Measurements from ENCODE around the gene SEMA4B.

- TF ChIP-seq CEBPB (IDR thresholded peaks at IDR 0.05) (no peak), MAX (IDR thresholded peaks at IDR 0.05) (no peak), FOXM1 (IDR thresholded peaks at IDR 0.05; ENCODE audit: borderline replicate concordance, low read depth) (no peak), TCF12 (IDR thresholded peaks at IDR 0.05; ENCODE audit: low read depth) (no peak), ZBTB7A (IDR thresholded peaks at IDR 0.05; ENCODE audit: low read depth) (no peak), CREB1 (IDR thresholded peaks at IDR 0.05; ENCODE audit: low read depth) (no peak), EGR1 (IDR thresholded peaks at IDR 0.05) (no peak), EP300 (IDR thresholded peaks at IDR 0.05; ENCODE audit: borderline replicate concordance) (no peak), RAD21 (IDR thresholded peaks at IDR 0.05; ENCODE audit: low read depth) (no peak), YY1 (IDR thresholded peaks at IDR 0.05; ENCODE audit: low read depth) (no peak), USF1 (IDR thresholded peaks at IDR 0.05) (no peak), TAF1 (IDR thresholded peaks at IDR 0.05; ENCODE audit: low read depth) (no peak), REST (IDR thresholded peaks at IDR 0.05; ENCODE audit: low read depth) (no peak)
Observed at GRCh38 chr15:90259524-90259923, 58.4 kb downstream of the SEMA4B start.
